ENCODE measurements around the gene SSX1.
"Not testable (repeated sequence)": the region's sequence is repeated elsewhere in the genome, so short reads cannot be mapped to it uniquely, and the experiment has no call there.

Gene SSX1

GRCh38 chrX:48255062-48255796 lies at the start of gene SSX1:
TSS of gene SSX1 (plus strand) at chrX:48255392. CDS start at chrX:48257242, 1,850 bp downstream.
- not testable (repeated sequence) for DNase-seq (ENCODE audit: low read depth in 2 of 2)

- not testable (repeated sequence) for DNase-seq (ENCODE audit: low read depth in 2 of 2)
These were observed 40.9 kb upstream of the SSX1 start for GRCh38 chrX:48214341-48214740.

GRCh38 chrX:48224196-48224595 lies 31.0 kb upstream of the SSX1 start:
- DNase-seq (ENCODE audit: low read depth in 2 of 2), result not testable (repeated sequence)

- not testable (repeated sequence) for DNase-seq (ENCODE audit: low read depth in 2 of 2)
These were observed 2.2 kb upstream of the SSX1 start for GRCh38 chrX:48252945-48253344.

- DNase-seq (ENCODE audit: low read depth in 2 of 2), result not testable (repeated sequence)
These were observed 19.2 kb downstream of the SSX1 start for GRCh38 chrX:48274365-48274764.

GRCh38 chrX:48278958-48279357 lies 23.8 kb downstream of the SSX1 start:
- no peak for DNase-seq (ENCODE audit: low read depth in 2 of 2)

GRCh38 chrX:48280729-48281128 lies 25.5 kb downstream of the SSX1 start:
- DNase-seq (ENCODE audit: low read depth in 2 of 2), result not testable (repeated sequence)

- no peak for DNase-seq (ENCODE audit: low read depth in 2 of 2)
These were observed 51.0 kb downstream of the SSX1 start for GRCh38 chrX:48306175-48306574.

GRCh38 chrX:48313996-48314395 lies 58.8 kb downstream of the SSX1 start:
- not testable (repeated sequence) for DNase-seq (ENCODE audit: low read depth in 2 of 2)
